Left renal cortex interstitium (tissue), 4 donors: ENCODE results near the gene MYO1A. TPM values are rescaled to one million over a fixed set of nuclear protein-coding genes. Genes with fewer than 3 reads are reported as not detected.
"Not testable (repeated sequence)": the region's sequence is repeated elsewhere in the genome, so short reads cannot be mapped to it uniquely, and the experiment has no call there.

Source experiments
- DNase-seq, 4 donors: peaks; one replicate each; pipeline ENCODE4 v3.0.0-alpha.2; 2013; ENCODE audit warnings: low read depth in 4 of 4, low spot score in 2 of 4, missing footprints in 1 of 4
- polyA plus RNA-seq, 4 donors: library from polyadenylated mRNA; unstranded; fragments of 120-200 nt; gene quantifications; one replicate each; pipeline ENCODE4 v1.2.1, GENCODE V29; 2013; ENCODE audit not compliant: insufficient read length in 4 of 4

The MYO1A gene
- polyA plus RNA-seq, 4 donors: 0.16 to 0.22 (median 0.17) TPM; not detected in 1

DNA sequence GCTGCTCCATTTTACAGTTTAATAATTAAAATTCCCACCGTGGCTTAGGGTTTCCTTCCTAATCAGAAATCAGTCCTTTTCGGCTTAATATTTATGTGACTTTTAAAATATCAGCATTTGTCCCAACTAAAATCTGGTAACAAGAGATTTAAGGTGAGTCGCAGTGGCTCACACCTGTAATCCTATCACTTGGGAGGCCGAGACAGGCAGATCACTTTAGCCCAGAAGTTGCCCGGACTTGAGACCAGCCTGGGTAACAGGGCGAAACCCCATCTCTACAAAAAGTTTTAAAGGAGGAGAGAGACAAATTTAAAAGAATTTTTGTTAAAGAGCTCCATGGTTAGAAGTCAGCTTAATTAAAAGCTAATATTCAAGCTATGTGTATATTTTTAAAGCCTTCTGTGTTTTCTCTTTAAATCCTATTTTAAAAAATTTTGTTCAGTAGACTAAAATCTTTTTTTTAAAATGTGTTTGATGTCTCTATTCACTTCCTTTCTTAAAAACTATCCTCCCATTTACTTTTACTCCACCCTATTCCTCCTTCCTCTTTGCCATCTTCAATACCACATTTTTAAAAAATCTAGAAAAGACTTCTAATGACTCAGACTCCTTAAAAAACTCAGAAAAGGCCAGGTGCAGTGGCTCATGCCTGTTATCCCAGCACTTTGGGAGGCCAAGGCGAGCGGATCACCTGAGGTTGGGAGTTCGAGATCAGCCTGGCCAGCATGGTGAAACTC is 29.8 kb downstream of the MYO1A start:
- DNase-seq: no peak

DNA sequence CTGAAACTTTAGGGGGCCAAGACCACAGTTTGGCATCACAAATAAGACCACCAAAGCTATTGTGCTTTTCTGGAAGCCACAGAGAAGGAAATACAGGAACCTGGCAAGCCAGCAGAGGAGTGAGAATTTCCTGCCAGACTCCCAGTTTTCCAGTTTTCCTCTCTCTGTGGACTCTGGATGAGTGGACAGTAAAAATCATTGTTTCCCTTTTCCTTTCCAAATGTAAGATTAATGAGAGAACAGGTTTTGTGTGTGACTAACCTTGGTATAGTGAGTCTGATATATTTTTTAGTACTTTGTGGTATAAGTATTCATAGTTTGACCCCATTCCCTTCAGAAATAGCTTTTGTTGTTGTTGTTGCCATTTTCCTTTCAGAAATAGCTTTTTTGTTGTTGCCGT is 31.0 kb downstream of the MYO1A start:
- no peak for DNase-seq

DNA sequence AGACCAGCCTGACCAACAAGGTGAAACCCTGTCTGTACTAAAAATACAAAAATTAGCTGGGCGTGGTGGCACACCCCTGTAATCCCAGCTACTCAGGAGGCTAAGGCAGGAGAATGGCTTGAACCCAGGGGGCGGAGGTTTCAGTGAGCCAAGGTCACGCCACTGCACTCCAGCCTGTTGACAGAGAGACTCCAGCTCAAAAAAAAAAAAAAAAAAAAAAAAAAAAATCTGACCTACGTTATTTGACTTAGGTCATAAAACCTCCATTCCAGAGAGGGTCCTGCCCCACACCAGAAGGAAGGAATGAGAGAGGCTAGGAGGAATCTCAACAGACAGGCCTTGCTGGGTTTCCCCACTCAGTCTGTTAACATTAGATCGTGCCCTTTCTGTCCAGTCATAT is 31.6 kb downstream of the MYO1A start:
- not testable (repeated sequence) for DNase-seq

DNA sequence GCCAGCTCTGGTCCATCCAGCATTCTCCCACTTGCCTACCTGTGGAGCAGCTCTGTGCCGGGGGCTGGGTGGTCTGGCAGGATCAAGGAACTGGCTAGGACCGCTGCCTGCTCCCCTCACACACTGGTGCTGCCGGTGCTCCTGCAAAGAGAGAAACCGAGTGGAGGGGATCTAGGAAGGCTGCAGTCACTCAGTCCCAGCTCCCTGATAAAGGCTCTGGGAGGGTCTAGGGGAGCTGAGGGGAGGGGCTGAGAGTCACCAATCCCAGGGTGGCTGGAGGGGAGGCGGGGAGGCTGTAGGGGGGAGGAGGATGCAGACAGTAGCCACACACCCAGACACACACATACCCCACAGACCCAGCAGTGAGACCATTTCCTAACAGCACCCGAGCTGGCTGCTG is 33.6 kb downstream of the MYO1A start, which contains the start of gene TAC3:
Gene TAC3, minus strand, starts transcription at position 182 of the 400 bp plus-strand sequence. CDS start 732 bp downstream, outside the sequence.
- DNase-seq: no peak

DNA sequence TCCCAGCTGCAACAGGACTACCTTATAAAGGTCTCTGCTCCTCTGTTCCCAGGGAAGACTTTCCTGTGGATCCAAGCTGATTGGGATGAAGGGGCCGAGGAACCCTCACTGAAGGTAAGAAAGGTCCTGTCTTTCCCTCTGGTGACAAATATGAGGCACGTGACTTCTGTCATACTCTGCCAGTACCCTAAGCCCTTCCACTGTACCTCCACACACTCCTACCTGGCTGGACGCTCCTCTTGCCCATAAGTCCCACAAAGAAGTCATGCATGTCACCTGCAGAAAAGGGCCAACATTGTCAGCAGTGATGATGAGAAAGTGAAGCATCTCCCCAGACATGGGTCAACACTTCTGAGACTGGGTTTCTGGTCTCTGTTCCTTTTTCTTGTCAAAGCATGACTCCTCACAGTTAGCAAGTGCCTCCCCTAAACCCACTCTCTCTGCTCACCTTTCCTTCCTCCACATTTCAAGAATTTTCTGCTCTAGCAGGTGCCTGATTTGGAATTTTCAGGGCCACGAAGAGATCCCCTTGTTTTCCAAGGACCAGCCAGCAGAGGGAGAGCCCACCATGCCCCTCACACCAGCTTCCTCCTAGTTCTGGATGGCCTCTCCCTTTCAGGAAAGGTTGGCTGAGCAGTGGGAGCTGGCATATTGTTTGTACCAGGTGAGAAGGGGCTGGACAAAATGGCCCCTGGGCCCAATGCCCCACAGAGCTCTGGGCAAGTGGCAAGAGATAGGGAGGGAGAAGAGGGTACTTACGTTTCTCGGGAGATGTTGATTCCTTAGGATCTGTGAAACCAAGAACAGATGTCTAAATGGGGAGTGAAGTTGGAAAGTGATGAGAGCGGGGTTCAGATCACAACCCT is 37.1 kb downstream of the MYO1A start:
- DNase-seq: no peak

DNA sequence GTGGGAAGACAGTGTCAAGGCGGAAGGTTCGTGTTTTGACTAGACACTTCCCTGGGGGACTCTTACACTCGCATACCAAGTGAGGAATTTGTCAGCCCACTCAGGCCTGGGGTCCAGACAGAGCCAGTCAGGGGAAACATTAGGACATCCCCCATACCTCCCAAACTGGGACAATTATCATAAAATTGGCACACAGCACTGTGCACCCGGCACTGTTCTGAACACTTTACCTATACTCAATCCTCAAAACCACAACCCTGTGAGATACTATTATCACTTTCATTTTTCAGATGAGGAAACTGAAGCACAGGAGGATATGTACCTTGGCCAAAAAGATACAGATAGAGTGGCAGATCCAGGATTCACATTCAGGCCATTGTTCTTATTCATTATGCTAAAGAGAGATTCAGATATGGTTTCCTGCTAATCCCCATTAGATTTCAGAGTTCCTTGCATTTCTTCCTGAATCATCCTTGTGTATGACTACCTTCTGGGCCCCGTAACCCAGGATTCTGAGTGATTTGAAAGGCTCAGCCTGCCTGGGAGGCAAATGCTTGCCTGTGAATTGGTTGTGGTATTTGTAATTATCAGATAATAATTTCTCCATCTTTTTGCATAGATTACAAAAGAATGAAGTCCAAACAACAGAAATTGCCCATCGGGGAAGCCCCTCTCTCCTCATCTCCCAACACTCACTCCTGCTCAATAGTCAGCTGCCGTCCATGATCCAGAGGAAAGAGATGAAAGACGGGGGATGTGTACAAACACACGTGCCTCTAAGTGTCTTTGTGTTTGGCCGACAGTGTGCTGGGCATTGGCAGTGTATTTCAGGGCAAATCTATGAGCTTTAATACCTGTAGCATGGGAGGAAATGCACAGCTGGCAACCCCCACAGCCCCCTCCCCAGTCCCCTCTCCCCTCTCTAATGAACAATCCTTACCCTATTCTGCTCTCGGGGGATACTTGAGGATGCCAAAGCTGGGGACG is 38.2 kb downstream of the MYO1A start:
- DNase-seq: no peak

DNA sequence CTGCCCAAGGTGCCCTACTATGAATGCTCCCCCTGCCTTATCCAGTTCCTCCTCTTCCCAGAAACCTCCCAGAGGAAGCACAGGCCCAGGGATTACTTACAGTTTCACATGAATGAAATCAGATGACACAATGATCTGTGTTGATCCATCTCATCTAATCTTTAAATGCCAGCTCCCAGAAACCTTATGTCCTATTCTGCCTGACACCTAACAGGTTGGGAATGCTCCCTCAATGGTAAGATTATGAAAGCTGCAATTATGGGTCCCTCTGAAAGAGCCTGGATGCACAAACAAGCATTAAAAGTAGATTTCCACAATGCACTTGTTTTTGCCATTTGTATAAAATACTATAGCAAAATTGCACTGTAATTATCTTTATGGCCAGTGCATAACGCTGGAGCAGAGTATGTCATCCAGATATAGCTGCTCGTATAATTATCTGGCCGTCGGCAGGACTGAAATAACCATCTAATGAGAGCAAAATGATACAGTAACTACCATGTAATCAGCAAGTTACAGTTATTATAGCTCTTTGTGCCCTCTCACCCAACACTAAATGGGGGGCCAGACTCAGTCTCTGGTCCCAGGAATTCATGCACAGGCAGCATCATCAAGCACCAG is 39.2 kb downstream of the MYO1A start:
- DNase-seq: no peak

DNA sequence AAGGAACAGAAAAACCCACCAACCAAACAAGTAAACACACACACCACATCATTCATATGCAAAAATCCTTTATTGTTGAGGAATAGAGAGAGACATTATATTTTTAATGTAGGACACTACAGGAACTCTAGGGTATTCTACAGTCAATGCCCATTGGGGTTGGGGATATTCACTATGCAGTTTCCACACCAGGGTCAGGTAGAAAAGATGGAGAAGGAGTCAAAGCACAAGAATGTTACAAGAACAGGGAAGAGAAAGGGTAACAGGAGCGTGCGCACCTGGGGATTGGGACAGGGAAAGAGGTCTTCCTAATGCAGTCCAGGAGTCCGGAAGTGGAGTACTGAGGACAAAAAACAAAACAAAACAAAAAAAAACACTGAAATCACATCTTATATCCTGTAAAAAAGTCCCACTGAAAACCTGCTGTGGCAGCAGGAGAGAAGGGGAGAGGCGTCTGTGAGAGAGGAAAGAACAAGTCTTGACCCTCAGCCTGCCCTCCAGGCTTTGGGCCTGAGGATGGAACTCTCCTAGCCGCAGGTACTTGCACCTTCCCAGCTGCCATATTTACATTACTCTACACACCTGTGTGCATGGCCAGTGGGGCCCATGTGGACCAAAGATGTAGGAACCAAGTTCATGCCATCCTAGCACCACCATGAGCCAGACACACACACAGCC is 39.8 kb downstream of the MYO1A start:
- DNase-seq: no peak

DNA sequence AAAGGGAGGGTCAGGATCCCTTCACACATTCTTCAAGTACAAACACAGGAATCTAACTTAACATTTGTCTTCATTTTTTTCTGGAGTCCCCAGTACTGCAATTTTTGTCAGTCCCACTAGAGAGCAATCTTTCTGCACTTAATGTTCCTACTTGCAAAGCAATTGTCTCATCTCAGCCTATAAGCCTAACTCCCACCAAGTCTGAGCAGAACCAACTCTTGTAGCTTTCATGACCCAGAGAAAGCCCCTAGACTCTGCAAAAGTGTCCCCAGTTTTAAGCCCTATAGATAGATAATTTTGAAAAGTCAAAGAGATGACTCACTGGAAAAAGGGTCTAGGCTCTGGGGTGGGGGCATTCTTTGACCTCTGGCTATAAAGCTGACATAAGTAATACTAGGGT is 41.8 kb downstream of the MYO1A start:
- peak in 1 of 4 donors; percentile 50 for DNase-seq

DNA sequence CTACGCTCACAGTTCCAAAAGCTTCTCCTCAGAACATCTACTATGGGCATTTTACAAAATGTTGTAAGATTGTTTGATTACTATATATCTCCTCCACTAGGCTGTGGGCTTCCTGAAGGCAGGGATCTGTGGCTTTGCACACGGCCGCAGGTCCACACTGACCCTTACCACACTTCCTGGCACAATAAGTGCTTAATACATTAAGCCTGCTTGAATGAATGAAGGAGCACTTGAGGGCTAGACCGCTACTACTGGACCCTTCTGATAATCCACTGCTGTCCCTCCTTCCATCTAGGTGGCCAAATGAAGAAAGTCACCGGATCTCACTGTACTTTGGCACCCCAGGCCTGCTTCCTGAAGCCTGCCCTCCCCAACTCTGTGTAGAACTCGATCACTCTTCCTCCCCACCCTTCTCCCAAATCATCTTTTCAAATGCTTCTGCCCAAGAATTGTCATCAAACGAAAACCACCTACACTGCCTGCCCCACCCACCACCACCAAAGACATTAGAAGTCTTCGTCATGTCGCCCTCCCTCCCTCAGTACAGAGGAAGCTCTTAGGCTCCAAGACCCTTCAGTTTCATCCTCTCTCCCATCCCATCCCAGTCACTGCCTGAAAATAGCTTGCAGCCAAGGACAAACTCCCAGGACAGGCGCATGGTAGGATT is 43.0 kb downstream of the MYO1A start:
- DNase-seq: no peak

DNA sequence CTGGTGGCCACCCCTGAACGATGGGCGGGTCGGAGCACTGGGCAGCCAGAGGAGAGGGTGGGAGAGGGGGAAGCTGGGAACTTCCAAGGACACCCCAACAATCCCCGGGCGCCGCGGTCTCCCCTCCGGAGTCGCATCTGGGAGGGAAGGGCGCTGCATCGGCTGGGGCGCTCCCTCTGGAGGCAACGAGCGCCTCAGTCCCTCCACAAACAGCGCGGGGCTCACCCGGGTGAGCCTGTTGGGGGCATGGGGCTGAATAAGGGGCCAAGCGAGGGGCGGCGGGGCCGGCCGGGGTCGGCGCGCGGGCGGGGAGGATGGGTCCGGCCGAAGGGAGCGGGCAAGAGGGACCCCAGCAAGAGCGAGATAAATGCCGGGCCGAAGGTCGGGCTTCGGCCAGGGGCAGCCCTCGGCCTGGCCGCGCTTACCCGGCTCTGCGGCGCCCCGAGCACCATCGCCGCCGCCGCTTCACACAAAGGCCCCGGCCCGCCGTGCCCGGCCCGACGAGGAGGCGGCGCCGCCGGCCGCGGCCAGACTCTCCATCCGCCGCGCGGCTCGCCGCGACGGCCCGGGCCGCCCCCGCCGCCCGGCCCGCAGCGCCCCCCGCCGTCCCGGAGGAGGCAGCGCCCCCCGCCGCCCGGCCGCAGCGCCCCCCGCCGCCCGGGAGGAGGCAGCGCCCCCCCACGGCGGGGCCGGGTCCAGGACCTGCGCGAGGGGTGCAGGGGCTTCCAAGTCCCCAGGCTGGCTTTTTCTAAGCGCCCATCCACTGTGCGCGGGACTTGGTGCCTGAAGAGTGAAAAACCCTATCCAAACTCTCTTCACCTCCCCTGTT is 43.7 kb downstream of the MYO1A start, which contains the start of gene ZBTB39:
Gene ZBTB39, minus strand, starts transcription at position 567 of the 829 bp plus-strand sequence. CDS start 1,629 bp downstream, outside the sequence.
- peak in 1 of 4 donors; percentile 37 for DNase-seq

DNA sequence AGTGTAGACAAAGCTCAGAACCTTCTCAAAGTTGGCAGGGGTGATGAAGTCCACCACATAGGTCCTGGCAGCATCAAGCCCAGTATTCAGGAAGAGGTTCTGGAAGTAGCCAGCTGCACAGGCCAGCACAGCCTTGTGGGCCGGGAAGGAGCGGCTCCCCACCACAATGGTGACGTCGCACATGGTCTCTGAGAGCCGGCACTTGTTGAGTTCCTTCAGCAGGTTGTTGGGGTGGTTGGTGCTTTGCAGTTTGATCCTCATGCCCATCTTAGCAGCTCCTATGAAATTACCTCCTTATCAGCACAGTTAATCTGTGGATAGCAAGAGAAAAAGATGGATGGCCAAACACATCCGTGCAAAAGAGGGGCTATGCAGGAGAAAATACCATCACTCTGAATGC is 45.3 kb downstream of the MYO1A start:
- DNase-seq: no peak

DNA sequence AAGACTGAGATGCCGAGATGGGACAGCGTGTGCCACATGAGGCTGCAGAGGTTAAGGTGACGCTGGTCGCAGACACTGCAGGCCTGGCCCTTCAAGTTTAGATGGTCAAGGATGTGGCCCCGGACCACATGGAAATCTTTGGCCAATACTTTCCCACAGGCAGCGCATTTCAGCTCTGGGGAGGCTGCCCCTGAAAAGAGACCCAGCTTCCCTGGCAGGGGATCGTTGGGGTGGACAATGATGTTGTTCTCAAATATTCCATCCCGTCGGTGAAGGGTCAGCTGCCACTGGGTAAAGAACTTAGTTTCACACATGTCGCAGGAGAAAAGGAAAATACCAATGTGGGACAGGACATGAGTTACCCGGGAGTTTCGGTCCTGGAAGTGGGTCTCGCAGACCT is 46.5 kb downstream of the MYO1A start:
- no peak for DNase-seq

DNA sequence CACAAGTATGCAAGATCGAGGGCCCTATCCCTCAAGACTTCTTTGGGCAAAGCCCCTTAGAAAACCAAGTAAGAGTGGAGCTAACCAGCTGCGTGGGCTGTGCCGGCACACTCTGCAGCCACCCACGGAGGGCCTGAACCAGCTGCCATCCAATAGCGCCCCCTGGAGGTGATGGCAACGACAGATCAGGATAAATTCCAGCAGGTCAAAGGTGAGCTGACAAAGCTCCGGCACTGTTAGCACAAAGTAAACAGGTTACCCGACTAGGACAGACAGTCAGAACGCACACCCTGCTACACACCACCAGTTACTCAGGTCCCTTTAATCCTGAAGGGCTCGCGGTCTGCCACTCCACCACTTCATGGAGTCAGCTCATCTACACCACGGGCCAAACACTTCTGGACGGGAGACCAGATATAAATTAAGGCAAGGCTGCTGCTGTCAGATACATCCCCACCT is 48.5 kb downstream of the MYO1A start:
- DNase-seq: no peak

DNA sequence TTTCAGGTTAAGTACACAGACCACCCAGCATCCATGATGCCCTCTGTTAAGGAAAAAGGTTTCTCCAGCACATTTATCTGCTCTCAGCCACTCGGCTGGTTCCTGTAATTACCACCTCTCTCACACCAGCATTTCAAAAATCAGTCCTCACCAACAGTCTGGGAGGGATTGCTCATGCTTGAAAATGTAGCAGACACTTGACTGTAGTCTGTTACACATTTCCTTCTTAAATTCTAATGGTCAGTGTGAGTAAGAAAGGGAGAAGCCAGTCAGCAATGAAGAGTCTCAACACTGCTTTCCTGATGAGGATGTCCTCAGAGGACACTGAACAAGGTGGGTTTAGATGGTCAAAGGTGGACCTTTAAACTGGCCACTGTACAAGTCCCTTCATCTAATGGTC is 49.5 kb downstream of the MYO1A start:
- no peak for DNase-seq

DNA sequence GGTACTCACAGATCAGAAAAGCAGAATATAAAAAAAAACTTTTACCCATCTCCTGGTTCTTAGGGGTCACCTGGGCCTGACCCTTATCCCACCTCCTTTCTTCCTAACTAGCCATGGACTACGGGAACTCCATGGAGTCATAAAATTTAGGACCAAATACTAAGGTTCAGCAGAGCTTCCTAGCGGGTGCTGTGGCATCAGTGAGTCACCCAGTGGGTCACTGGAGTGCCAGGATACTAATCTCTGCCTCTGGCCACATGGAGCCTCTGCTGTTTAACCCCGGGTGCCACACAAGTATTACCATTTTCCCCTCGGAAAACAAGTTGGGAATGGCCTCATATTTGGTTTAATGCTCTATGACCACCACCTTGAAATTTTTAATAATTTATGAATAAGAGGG is 50.5 kb downstream of the MYO1A start:
- no peak for DNase-seq

DNA sequence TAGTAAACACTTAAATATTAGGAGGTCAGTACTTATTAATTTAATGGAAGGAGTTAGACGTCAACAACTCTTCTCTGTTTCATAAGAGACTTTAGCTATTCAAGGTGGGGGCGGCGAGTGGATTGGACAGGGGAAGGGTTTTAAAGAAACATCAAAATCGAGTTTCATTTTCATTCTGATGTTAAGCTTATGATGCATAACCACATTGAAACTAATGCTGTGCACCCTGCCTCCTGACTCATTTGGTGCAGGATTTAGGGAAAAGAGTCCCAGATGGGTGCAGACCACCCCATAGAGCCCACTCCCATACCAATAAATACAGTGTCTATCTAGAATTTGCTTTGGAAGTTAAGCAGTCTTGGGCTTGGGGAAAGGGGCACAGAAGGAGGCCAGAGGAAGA is 50.9 kb downstream of the MYO1A start:
- DNase-seq: no peak

DNA sequence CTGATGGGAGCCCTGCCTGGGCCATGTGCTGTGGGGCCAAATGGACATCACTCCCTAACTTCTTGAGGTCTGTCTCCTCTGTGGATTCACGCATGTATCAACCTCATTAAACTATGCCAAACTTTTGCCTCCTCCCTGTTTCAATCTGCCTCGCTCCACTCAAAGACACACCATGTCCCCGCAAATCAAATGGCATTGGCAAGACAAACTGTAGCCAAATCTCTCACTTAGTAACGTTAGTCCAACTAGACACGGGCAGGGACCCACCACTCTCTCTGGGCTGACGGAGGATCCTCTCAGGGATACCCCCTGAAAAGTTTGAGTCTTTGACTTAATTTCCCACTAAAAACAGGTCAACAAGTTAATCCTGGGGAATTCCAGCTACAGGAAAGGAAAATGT is 51.6 kb downstream of the MYO1A start:
- DNase-seq: no peak
